Astrocyte of the cerebellum (primary cell): Measurements from ENCODE around the gene MAPK9.

Source experiments
- DNase-seq: peaks from one replicate; pipeline ENCODE4 v3.0.0-alpha.2; 2011; ENCODE audit warnings: low read depth
- H3K4me3 ChIP-seq: 2 replicates; pipeline ENCODE4 v1.5.1; 2011; ENCODE audit warnings: mild to moderate bottlenecking, low read depth, low read length, moderate library complexity
- CTCF ChIP-seq: IDR thresholded peaks from 2 replicates; pipeline ENCODE4 v1.5.1; 2012; ENCODE audit warnings: low read length, low read depth, moderate library complexity, mild to moderate bottlenecking; ENCODE audit errors: missing control alignments
- in situ Hi-C: cut with HindIII; loops from 2 replicates; pipeline ENCODE4 v1.10.0; 2017; ENCODE audit warnings: low sequenced_read_pairs

The MAPK9 gene

GRCh38 chr5:180194410-180195345 is 97.2 kb downstream of the MAPK9 start:
- in situ Hi-C loops: no loop called here
- no peak overlapping the region for H3K4me3 ChIP-seq
- no peak for TF ChIP-seq CTCF
- no peak for DNase-seq

GRCh38 chr5:180193749-180194375 is 98.0 kb downstream of the MAPK9 start:
- no peak for DNase-seq
- in situ Hi-C loops: no loop called here
- H3K4me3 ChIP-seq: no peak overlapping the region
- TF ChIP-seq CTCF: no peak

GRCh38 chr5:180191716-180192115 is 100.2 kb downstream of the MAPK9 start:
- in situ Hi-C loops: no loop called here
- TF ChIP-seq CTCF: no peak
- H3K4me3 ChIP-seq: no peak overlapping the region
- DNase-seq: no peak

- in situ Hi-C loops: no loop called here
- TF ChIP-seq CTCF: no peak
- DNase-seq: no peak
These were observed 104.1 kb downstream of the MAPK9 start for GRCh38 chr5:180187767-180188166.

More at GRCh38 chr5:180187767-180188166, 104.1 kb downstream of the MAPK9 start:
- H3K4me3 ChIP-seq: no peak overlapping the region
